Psoas muscle (tissue), 8 donors: ENCODE results near the gene MCCD1. TPM values are rescaled to one million over a fixed set of nuclear protein-coding genes. Genes with fewer than 3 reads are reported as not detected.
"Not testable (repeated sequence)": the region's sequence is repeated elsewhere in the genome, so short reads cannot be mapped to it uniquely, and the experiment has no call there.

ENCODE experiments used
- ATAC-seq, 4 donors: fragments of 200-7000 bp; cut with Tn5 transposase; one replicate each; pipeline ENCODE4 v1.9.1; 2020; ENCODE audit warnings: moderate library complexity in 3 of 4, mild to moderate bottlenecking in 2 of 4
- DNase-seq, 2 donors: peaks; one replicate each; pipeline ENCODE4 v3.0.0-alpha.2; 2020
- H3K27ac ChIP-seq: fragments of 200-600 bp; one replicate; pipeline ENCODE4 v1.8.0; 2022
- H3K27me3 ChIP-seq, 3 donors: fragments of 200-600 bp in 1 of 3; one replicate each; pipeline versions ENCODE4 v1.6.1 to v1.8.0; 2013 to 2022; ENCODE audit warnings: low read length in 2 of 3, mild to moderate bottlenecking in 2 of 3, moderate library complexity in 1 of 3; ENCODE audit not compliant: insufficient read depth in 3 of 3
- H3K36me3 ChIP-seq, 2 donors: fragments of 200-600 bp in 1 of 2; one replicate each; pipeline versions ENCODE4 v1.6.1 to v1.8.0; 2013 to 2022; ENCODE audit warnings: low read depth in 1 of 2, mild to moderate bottlenecking in 1 of 2, moderate library complexity in 1 of 2; ENCODE audit not compliant: insufficient read depth in 1 of 2
- H3K4me1 ChIP-seq: fragments of 200-600 bp; one replicate; pipeline ENCODE4 v1.8.0; 2022
- H3K4me3 ChIP-seq: fragments of 200-600 bp; one replicate; pipeline ENCODE4 v1.8.0; 2022; ENCODE audit warnings: mild to moderate bottlenecking
- H3K9me3 ChIP-seq: fragments of 200-600 bp; one replicate; pipeline ENCODE4 v1.8.0; 2022
- WGBS, 3 donors: extraction: QIAGEN DNeasy Blood & Tissue Kit; methylation state at CpG; one replicate each; pipeline versions ENCODE4 v1.1.6 to v1.1.7; 2013; 5-methylcytosine and 5-hydroxymethylcytosine counted together
- intact Hi-C, 2 donors: fragments of 100-400 bp; cut with DNase I; formaldehyde crosslinking; loops; one replicate each; pipeline versions ENCODE4 v1.11.0 to v1.14.2; 2022
- polyA plus RNA-seq, 3 donors: library from polyadenylated mRNA; stranded (reverse); fragments of 200-250 nt; gene quantifications; one replicate each; pipeline ENCODE4 v1.2.3, GENCODE V29; 2013
- total RNA-seq, 4 donors: library from RNA; stranded (reverse); fragmentation: NEBNext Ultra II Directional in 2 of 4; extraction: Animal tissue kit (Norgen Biotek cat#: 25700) in 2 of 4; gene quantifications; one replicate each; pipeline versions ENCODE4 v1.2.1 to v1.2.4, GENCODE V29; 2021 to 2023
- TF ChIP-seq, protein P1 (sequence below): fragments of 200-600 bp; IDR thresholded peaks from one replicate; pipeline ENCODE4 v1.8.0; 2022; ENCODE audit warnings: antibody characterized with exemption
- donor health status: healthy with polysubstance abuse.
- donor health status: DM: no; HTN: no; CAD: no; lungs with moderate emphysema.
- donor health status: Bipolar disorder and iron deficiency.
- donor health status: healthy.
- donor health status: DM: yes; HTN: yes; CAD: no.
- donor health status: DM: no; HTN: no; CAD: no.
- donor health status: DM: no; HTN: no; CAD: no.
- donor health status: DM: yes; HTN: yes; CAD: no.

The MCCD1 gene
- total and polyA plus RNA-seq, 7 donors, result not detected

DNA sequence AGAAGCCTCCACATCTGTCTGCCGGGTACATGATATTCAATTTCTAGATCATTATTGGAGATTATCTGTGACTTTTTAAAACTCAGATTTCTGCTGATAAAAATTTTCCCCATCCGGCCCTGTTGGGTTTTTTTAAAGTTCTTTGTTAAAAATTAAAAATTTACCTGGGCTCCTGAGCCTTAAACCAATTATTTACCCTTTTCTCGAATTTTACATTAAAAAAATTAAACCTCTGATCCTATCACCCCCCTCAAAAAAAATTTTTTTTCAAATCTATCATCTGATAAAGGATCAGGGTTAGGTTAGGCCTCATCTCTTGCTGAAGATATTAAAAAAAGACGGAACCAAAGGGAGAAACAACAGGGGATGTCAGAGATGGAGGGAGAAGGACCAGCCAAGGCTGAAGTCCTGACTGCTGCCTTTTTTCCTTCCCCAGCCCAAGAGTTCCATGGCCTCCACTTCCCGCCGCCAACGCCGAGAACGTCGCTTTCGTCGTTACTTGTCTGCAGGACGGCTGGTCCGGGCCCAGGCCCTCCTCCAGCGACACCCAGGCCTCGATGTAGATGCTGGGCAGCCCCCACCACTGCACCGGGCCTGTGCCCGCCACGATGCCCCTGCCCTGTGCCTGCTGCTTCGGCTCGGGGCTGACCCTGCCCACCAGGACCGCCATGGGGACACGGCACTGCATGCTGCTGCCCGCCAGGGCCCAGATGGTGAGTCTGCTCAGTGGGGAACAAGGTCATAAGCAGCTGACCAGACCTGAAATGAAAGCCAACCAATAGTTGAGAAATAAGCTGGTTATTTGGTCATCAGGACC lies 19.2 kb downstream of the MCCD1 start:
- Histone ChIP-seq H3K27ac (peak overlapping the region; percentile 86), H3K36me3 (peaks cover 2 to 37% of the 10 kb centered on the region in 2 donors), H3K4me1 (peaks cover 15% of the 10 kb centered on the region), H3K4me3 (peak overlapping the region; percentile 71), H3K27me3 (no peaks in the 10 kb centered on the region), H3K9me3 (no peaks in the 10 kb centered on the region)
- WGBS, 3 donors, result 73 to 79% (median 74%) methylated on average over 24 of the region's 24 CpGs
- DNase-seq, result peak in 1 of 2 donors; percentile 57
- intact Hi-C loops, result loop anchor here (2.0 to 10.0 kb wide), 8 partner anchors 34 to 417 kb away; partner anchors contain the start of genes LTB (in 2 of the 2), AIF1 (in 1 of the 2), C6orf47 (in 1 of the 2) and EHMT2 (in 1 of the 2)
- ATAC-seq, result peak in 1 of 4 donors; percentile 5
- TF ChIP-seq, protein P1, sequence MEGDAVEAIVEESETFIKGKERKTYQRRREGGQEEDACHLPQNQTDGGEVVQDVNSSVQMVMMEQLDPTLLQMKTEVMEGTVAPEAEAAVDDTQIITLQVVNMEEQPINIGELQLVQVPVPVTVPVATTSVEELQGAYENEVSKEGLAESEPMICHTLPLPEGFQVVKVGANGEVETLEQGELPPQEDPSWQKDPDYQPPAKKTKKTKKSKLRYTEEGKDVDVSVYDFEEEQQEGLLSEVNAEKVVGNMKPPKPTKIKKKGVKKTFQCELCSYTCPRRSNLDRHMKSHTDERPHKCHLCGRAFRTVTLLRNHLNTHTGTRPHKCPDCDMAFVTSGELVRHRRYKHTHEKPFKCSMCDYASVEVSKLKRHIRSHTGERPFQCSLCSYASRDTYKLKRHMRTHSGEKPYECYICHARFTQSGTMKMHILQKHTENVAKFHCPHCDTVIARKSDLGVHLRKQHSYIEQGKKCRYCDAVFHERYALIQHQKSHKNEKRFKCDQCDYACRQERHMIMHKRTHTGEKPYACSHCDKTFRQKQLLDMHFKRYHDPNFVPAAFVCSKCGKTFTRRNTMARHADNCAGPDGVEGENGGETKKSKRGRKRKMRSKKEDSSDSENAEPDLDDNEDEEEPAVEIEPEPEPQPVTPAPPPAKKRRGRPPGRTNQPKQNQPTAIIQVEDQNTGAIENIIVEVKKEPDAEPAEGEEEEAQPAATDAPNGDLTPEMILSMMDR, result no peak

DNA sequence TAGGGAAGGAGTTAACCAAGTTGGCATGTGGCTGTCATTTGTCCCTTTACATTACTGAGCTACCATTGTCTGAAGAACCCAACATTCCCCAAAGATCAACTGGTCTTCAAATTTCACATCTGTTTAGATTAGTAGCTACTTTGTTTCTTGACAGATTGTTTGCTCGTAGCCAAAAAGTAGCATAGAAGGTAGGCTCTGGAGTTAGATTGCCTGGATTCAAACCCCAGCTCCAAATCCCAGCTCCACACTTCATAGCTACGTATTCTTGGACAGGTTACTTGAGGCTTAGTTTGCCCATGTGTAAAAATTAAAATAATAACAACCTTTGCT lies 19.7 kb downstream of the MCCD1 start:
- DNase-seq, result no peak
- intact Hi-C loops, result loop anchor here (5.0 to 10.0 kb wide), 7 partner anchors 34 to 416 kb away; partner anchors contain the start of genes LTB (in 2 of the 2), AIF1 (in 1 of the 2), C6orf47 (in 1 of the 2) and EHMT2 (in 1 of the 2)
- no peak for ATAC-seq
- no peaks in the 10 kb centered on the region for H3K27me3 ChIP-seq
- peak overlapping the region; percentile 86 for H3K27ac ChIP-seq
- TF ChIP-seq, protein P1, result no peak
- no peaks in the 10 kb centered on the region for H3K9me3 ChIP-seq
- H3K4me1 ChIP-seq, result peaks cover 11% of the 10 kb centered on the region
- H3K4me3 ChIP-seq, result peak overlapping the region; percentile 71
- H3K36me3 ChIP-seq, result peaks cover 2 to 43% of the 10 kb centered on the region in 2 donors
- 85 to 90% (median 88%) methylated on average over 2 of the region's 2 CpGs for WGBS, 3 donors

DNA sequence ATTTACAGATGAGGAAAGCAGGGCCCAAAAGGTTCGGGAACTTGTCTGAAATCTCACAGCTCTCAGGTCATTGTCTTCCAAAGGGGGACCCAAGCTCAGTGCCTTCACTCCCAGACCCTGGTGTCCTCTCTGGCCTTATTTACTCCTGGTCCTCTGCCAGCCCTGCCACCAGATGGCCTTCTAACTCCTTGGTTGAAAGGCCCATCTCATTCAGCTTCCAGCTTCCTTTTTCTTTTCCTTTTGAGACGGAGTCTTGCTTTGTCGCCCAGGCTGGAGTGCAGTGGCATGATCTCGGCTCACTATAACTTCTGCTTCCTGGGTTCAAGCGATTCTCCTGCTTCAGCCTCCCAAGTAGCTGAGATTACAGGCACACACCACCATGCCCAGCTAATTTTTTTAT lies 22.6 kb downstream of the MCCD1 start:
- intact Hi-C loops, H3K9me3 ChIP-seq, H3K27ac ChIP-seq, H3K27me3 ChIP-seq, H3K4me3 ChIP-seq, ATAC-seq: not testable (repeated sequence)
- 56 to 65% (median 63%) methylated on average over 5 of the region's 5 CpGs for WGBS, 3 donors
- TF ChIP-seq, protein P1, result peak; percentile 34
- peak in 1 of 2 donors; percentile 69 for DNase-seq
- H3K4me1 ChIP-seq, result peaks cover 11% of the 10 kb centered on the region
- peaks cover 2 to 64% of the 10 kb centered on the region in 2 donors for H3K36me3 ChIP-seq

DNA sequence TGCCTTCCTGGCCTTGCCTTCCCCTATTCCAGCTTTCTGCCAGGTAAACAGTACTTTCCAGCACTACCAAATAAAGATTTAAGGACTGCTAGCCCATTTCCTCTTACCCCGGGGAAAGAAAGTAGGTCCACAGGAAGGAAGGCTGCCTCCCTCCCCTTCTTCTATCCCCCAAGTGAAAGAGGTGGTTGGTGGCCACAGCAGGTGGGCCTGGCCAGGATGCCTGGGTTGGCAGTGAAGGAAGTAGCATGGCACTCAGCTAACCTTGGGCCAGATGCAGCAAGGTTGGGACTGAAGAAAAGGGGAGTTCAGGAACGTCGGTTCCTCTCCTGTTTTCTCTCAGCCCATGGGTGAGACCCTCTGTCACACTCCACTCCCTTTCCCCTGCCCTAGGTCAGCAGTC lies 27.5 kb downstream of the MCCD1 start:
- WGBS, 3 donors, result 69 to 74% (median 71%) methylated on average over 3 of the region's 3 CpGs
- Histone ChIP-seq H3K4me3 (no peak overlapping the region), H3K9me3 (no peaks in the 10 kb centered on the region), H3K36me3 (peaks cover 3 to 73% of the 10 kb centered on the region in 2 donors), H3K4me1 (peaks cover 22% of the 10 kb centered on the region), H3K27ac (no peak overlapping the region), H3K27me3 (no peaks in the 10 kb centered on the region)
- intact Hi-C loops, result no loop called here
- no peak for DNase-seq
- ATAC-seq, result no peak
- TF ChIP-seq, protein P1, result no peak
